Endodermal cell (in vitro differentiated cells): Measurements from ENCODE around the gene MAP2K5. TPM values are rescaled to one million over a fixed set of nuclear protein-coding genes. Genes with fewer than 3 reads are reported as not detected.

ENCODE experiments used
- DNase-seq: peaks from one replicate; pipeline ENCODE4 v3.0.0-alpha.2; 2017
- H3K27ac ChIP-seq: 2 replicates; pipeline ENCODE4 v1.5.1; 2013; ENCODE audit warnings: mild to moderate bottlenecking, low read depth, low read length, moderate library complexity
- H3K27me3 ChIP-seq: 2 replicates; pipeline ENCODE4 v1.6.1; 2013; ENCODE audit warnings: mild to moderate bottlenecking, low read length, moderate library complexity; ENCODE audit not compliant: insufficient read depth, control insufficient read depth, poor library complexity, severe bottlenecking
- H3K36me3 ChIP-seq: 2 replicates; pipeline ENCODE4 v1.7.0; 2013; ENCODE audit warnings: mild to moderate bottlenecking, low read length, moderate library complexity; ENCODE audit not compliant: control insufficient read depth, insufficient read depth
- H3K4me1 ChIP-seq: one replicate; pipeline ENCODE4 v1.7.0; 2013; ENCODE audit warnings: low read length; ENCODE audit not compliant: control insufficient read depth, insufficient read depth
- H3K4me3 ChIP-seq: 2 replicates; pipeline ENCODE4 v1.5.1; 2013; ENCODE audit warnings: mild to moderate bottlenecking, low read length, moderate library complexity
- H3K9ac ChIP-seq: 2 replicates; pipeline ENCODE4 v1.6.1; 2013; ENCODE audit warnings: mild to moderate bottlenecking, low read length, moderate library complexity; ENCODE audit not compliant: poor library complexity, severe bottlenecking; ENCODE audit errors: extremely low read depth
- H3K9me3 ChIP-seq: 2 replicates; pipeline ENCODE4 v1.6.1; 2013; ENCODE audit warnings: mild to moderate bottlenecking, low read length, moderate library complexity; ENCODE audit not compliant: control insufficient read depth
- H3K27ac Mint-ChIP-seq: 2 replicates; pipeline ENCODE4 v1.8.0; 2020; ENCODE audit warnings: mixed read lengths
- H3K27me3 Mint-ChIP-seq: 2 replicates; pipeline ENCODE4 v1.8.0; 2021; ENCODE audit warnings: mild to moderate bottlenecking, mixed read lengths; ENCODE audit not compliant: insufficient read depth
- H3K36me3 Mint-ChIP-seq: 2 replicates; pipeline ENCODE4 v1.8.0; 2020; ENCODE audit warnings: low read depth, mixed read lengths
- H3K4me1 Mint-ChIP-seq: 2 replicates; pipeline ENCODE4 v1.8.0; 2020; ENCODE audit warnings: mixed read lengths
- H3K4me3 Mint-ChIP-seq: 2 replicates; pipeline ENCODE4 v1.8.0; 2020; ENCODE audit warnings: mild to moderate bottlenecking, moderate library complexity, mixed read lengths
- H3K9me3 Mint-ChIP-seq: 2 replicates; pipeline ENCODE4 v1.8.0; 2020; ENCODE audit warnings: mild to moderate bottlenecking, mixed read lengths
- CTCF ChIP-seq: fragments of 200-600 bp; sonication (generic); conservative IDR thresholded peaks from 2 replicates; pipeline ENCODE4 v1.5.0; 2021; ENCODE audit warnings: antibody characterized with exemption, mild to moderate bottlenecking
- WGBS, 2 experiments: methylation state at CpG; one replicate each; pipeline versions ENCODE4 v1.1.5 to v1.1.7; 2013; ENCODE audit warnings: missing lambda C conversion rate in 2 of 2, mixed read lengths in 1 of 2; ENCODE audit not compliant: insufficient coverage in 1 of 2, insufficient read length in 1 of 2; 5-methylcytosine and 5-hydroxymethylcytosine counted together
- total RNA-seq, 2 donors: library from RNA; stranded (reverse); fragmentation: NEBNext Ultra II Directional in 1 of 2; extraction: Animal tissue kit (Norgen Biotek cat#: 25700) in 1 of 2; gene quantifications; 2 replicates in 1 of 2; 3 replicates in 1 of 2; pipeline ENCODE4 v1.2.1, GENCODE V29; 2021

MAP2K5 gene
- total RNA-seq, 2 donors from 2014 or later: 17.1 to 26.7 TPM

GRCh38 chr15:67831363-67831762, 288.9 kb downstream of the MAP2K5 start:
- Histone ChIP-seq H3K9ac (no peak overlapping the region), H3K4me3 (no peak overlapping the region), H3K4me1 (peaks cover 4% of the 10 kb centered on the region), H3K27ac (no peak overlapping the region), H3K9me3 (no peaks in the 10 kb centered on the region), H3K36me3 (no peaks in the 10 kb centered on the region), H3K27me3 (peaks cover 100% of the 10 kb centered on the region)
- Mint-ChIP-seq H3K36me3 (no peaks in the 10 kb centered on the region), H3K4me1 (peaks cover 23% of the 10 kb centered on the region), H3K27ac (no peak overlapping the region), H3K27me3 (peaks cover 97% of the 10 kb centered on the region), H3K9me3 (peaks cover under 1% of the 10 kb centered on the region), H3K4me3 (no peak overlapping the region)
- no peak for TF ChIP-seq CTCF
- no peak for DNase-seq

- Mint-ChIP-seq H3K27ac (no peak overlapping the region), H3K9me3 (no peaks in the 10 kb centered on the region), H3K4me3 (no peak overlapping the region), H3K36me3 (no peaks in the 10 kb centered on the region), H3K4me1 (peaks cover 27% of the 10 kb centered on the region), H3K27me3 (peaks cover 97% of the 10 kb centered on the region)
- DNase-seq: peak; percentile 82
- H3K36me3 ChIP-seq: no peaks in the 10 kb centered on the region
- peak; percentile 76 for TF ChIP-seq CTCF
- WGBS, 2 experiments: 0 to 15% methylated on average over 3 to 9 of the region's 9 CpGs
- peaks cover 100% of the 10 kb centered on the region for H3K27me3 ChIP-seq
- no peak overlapping the region for H3K9ac ChIP-seq
- no peak overlapping the region for H3K27ac ChIP-seq
- no peak overlapping the region for H3K4me3 ChIP-seq
- no peaks in the 10 kb centered on the region for H3K9me3 ChIP-seq
- peaks cover 4% of the 10 kb centered on the region for H3K4me1 ChIP-seq
These were observed 289.6 kb downstream of the MAP2K5 start for GRCh38 chr15:67832031-67832551.

- DNase-seq: peak; percentile 75
- H3K36me3 ChIP-seq: no peaks in the 10 kb centered on the region
- no peak for TF ChIP-seq CTCF
- no peak overlapping the region for H3K9ac ChIP-seq
- 3 to 4% methylated on average over 21 to 32 of the region's 32 CpGs for WGBS, 2 experiments
- peaks cover 100% of the 10 kb centered on the region for H3K27me3 ChIP-seq
- H3K27ac Mint-ChIP-seq: no peak overlapping the region
- no peaks in the 10 kb centered on the region for H3K9me3 Mint-ChIP-seq
- no peaks in the 10 kb centered on the region for H3K9me3 ChIP-seq
- H3K4me1 Mint-ChIP-seq: peaks cover 29% of the 10 kb centered on the region
- H3K4me3 Mint-ChIP-seq: peak overlapping the region; percentile 39
- no peaks in the 10 kb centered on the region for H3K36me3 Mint-ChIP-seq
- H3K4me1 ChIP-seq: peaks cover 4% of the 10 kb centered on the region
- peak overlapping the region; percentile 56 for H3K4me3 ChIP-seq
- H3K27ac ChIP-seq: no peak overlapping the region
- peaks cover 100% of the 10 kb centered on the region for H3K27me3 Mint-ChIP-seq
These were observed 290.6 kb downstream of the MAP2K5 start for GRCh38 chr15:67832897-67833709.
